Testis (tissue), 2 donors: ENCODE data around the gene DIO3.

Experiments used
- CTCF ChIP-seq, 3 experiments: fragments of 450-650 bp in 2 of 3; fragments of 200-600 bp in 1 of 3; sonication (generic) in 1 of 3; IDR thresholded peaks; one replicate each; pipeline ENCODE4 v1.5.1; 2016 to 2019; ENCODE audit warnings: antibody characterized with exemption in 3 of 3, mild to moderate bottlenecking in 2 of 3, moderate library complexity in 1 of 3
- POLR2A ChIP-seq: fragments of 450-650 bp; IDR thresholded peaks from one replicate; pipeline ENCODE4 v1.6.1; 2017; ENCODE audit warnings: antibody characterized with exemption, mild to moderate bottlenecking, moderate library complexity

GRCh38 chr14:101514136-101514535 lies 47.2 kb upstream of the DIO3 start:
- TF ChIP-seq CTCF (IDR thresholded peaks at IDR 0.05) (no peak), POLR2A (no peak)
